ENCODE measurements around the gene CFAP43.

DNA sequence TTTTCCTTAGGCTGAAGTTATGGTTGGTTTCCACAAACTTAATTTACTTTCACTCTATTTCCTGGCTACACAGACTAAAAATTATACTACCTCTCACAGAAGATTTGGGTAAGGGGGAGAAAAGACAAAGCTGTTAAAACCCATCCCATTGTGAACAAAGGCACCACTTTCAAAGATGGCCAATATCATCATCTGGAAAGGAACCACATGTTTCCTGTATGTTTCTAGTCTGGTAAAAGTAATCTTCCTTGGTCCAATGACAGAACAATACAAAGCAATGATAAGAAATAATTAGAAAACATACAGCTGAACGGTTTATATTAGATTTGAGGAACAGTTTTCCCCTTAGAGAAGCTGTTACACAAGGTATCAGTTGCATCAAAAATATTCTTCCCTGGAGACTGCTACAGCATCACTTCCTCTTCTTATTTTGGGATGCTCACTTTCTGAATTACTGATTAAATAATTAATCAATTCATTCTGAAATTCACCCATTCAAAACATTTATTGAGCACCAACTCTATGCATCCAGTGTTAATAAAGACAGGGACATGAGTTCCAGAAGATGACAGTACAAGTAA, 118.7 kb downstream of the CFAP43 start:
- TF ChIP-seq ZNF565 (CRISPR knock-in tag; conservative IDR thresholded peaks at IDR 0.05; ENCODE audit: low read depth): no peak
- TF ChIP-seq ZNF8 (CRISPR knock-in tag; IDR thresholded peaks at IDR 0.05): no peak
- TF ChIP-seq OSR1 (CRISPR knock-in tag; IDR thresholded peaks at IDR 0.05): no peak
- no peak for TF ChIP-seq GLIS3 (CRISPR knock-in tag; IDR thresholded peaks at IDR 0.05)
- no peak for TF ChIP-seq ZFP3 (CRISPR knock-in tag; IDR thresholded peaks at IDR 0.05)
- TF ChIP-seq, protein P1, sequence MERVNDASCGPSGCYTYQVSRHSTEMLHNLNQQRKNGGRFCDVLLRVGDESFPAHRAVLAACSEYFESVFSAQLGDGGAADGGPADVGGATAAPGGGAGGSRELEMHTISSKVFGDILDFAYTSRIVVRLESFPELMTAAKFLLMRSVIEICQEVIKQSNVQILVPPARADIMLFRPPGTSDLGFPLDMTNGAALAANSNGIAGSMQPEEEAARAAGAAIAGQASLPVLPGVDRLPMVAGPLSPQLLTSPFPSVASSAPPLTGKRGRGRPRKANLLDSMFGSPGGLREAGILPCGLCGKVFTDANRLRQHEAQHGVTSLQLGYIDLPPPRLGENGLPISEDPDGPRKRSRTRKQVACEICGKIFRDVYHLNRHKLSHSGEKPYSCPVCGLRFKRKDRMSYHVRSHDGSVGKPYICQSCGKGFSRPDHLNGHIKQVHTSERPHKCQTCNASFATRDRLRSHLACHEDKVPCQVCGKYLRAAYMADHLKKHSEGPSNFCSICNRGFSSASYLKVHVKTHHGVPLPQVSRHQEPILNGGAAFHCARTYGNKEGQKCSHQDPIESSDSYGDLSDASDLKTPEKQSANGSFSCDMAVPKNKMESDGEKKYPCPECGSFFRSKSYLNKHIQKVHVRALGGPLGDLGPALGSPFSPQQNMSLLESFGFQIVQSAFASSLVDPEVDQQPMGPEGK (CRISPR knock-in tag; IDR thresholded peaks at IDR 0.05; ENCODE audit: borderline replicate concordance): no peak
- TF ChIP-seq ISL1 (CRISPR knock-in tag; IDR thresholded peaks at IDR 0.05): no peak
- TF ChIP-seq ARNTL (CRISPR knock-in tag; IDR thresholded peaks at IDR 0.05; ENCODE audit: borderline replicate concordance, low read depth): no peak
- no peak for TF ChIP-seq ZFP30 (CRISPR knock-in tag; IDR thresholded peaks at IDR 0.05)
